NCI-H1092 (cell line): ENCODE measurements around the gene NAAA.
A peak's percentile ranks its signal among the peaks of the same experiment; 100 is the strongest.
"Not testable (repeated sequence)": the region's sequence is repeated elsewhere in the genome, so short reads cannot be mapped to it uniquely, and the experiment has no call there.

ENCODE experiments used
- DNase-seq: peaks from one replicate; lab custom pipeline; 2025; lab: John Stamatoyannopoulos, UW

NAAA gene

DNA sequence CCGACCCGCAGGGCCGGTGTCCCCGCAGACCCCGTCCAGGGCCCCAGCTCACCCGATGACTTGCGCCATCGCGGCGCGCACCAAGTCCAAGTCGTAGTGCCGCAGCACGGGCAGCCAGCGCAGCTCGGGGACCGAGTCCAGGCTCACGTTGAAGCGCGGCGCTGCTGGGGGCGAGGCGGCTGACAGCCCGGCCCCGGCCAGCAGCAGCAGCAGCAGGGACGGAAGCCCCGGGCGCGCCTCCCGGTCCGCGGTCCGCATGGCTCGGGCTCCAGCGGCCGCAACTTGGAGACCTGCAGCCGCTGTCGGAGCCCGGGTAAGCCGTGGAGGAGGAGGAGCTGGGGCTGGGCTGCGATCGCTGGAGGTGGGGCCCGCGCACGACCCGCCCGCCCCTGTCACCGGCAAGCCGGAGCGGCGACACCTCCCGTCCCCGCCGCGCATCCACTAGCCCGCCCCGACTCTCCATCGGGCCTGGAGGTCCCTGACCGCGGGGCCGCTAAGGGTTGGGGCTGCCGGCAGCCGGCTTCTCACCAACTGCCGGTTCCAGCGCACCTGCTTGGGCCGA lies at the start of gene NAAA:
Gene NAAA (minus strand): TSS at position 322 of the 562 bp plus-strand sequence. CDS start 64 bp downstream, at position 258.
- DNase-seq = peak; percentile 36

DNA sequence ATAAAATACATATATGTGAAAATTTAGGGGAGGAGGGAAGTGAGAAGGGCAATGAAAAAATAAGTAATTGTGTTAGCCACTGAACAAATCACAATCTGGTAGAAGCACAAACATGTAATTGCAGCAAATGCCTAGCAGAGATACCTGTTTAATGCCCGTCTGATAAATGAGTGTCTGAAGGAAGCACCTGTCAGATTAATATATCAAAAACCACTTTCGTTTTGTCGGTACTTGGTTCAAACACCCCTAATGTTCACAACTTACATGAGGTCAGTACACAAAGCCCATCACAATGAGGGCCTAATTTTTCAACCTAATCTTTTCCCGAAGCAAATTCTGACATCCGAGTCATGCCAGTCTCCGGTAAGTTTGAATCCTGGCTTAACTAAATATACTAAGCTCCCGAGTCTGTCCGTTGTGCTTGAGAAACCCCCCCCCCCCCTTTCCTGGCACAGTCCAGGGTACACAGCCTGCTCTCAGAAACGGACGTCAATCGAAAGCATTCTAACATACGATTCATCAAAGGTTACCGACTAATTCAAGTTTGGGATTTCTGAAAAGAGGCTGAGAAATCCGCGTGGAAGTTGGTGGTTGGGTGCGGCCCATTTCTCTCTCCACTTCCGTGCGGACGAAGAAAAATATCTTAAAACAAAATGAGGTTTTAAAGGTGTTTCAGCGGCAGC lies 49.2 kb upstream of the NAAA start:
- DNase-seq = no peak

GRCh38 chr4:75985116-75985515 lies 44.3 kb upstream of the NAAA start:
- no peak for DNase-seq

- DNase-seq = no peak
Observed at GRCh38 chr4:75980576-75980975, 39.8 kb upstream of the NAAA start.

GRCh38 chr4:75976177-75976576 lies 35.4 kb upstream of the NAAA start:
- DNase-seq = no peak

- DNase-seq = no peak
Observed at GRCh38 chr4:75973766-75974165, 33.0 kb upstream of the NAAA start.

- DNase-seq = no peak
Observed at GRCh38 chr4:75968084-75968483, 27.3 kb upstream of the NAAA start.

DNA sequence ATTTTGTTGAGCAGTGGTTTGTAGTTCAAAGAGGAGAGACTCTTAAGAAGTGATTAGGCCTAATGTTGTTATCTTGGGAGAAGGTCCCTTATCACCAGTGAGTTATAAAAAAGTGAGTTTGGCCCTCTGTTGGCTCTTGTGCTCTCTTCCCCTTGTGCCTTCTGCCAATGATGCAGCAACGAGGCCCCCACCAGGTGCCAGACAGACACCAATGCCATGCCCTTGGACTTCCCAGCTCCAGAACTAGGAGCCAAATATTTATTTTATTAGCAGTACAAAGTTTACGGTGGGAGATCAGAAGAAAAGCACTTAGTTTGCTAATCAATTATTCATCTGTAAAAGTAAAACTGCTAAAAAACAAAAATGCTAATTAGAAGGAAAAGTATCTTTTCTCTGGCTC lies 22.7 kb upstream of the NAAA start:
- no peak for DNase-seq

GRCh38 chr4:75962072-75962471 lies 21.3 kb upstream of the NAAA start:
- not testable (repeated sequence) for DNase-seq

- DNase-seq = not testable (repeated sequence)
Observed at GRCh38 chr4:75958546-75958945, 17.7 kb upstream of the NAAA start.

DNA sequence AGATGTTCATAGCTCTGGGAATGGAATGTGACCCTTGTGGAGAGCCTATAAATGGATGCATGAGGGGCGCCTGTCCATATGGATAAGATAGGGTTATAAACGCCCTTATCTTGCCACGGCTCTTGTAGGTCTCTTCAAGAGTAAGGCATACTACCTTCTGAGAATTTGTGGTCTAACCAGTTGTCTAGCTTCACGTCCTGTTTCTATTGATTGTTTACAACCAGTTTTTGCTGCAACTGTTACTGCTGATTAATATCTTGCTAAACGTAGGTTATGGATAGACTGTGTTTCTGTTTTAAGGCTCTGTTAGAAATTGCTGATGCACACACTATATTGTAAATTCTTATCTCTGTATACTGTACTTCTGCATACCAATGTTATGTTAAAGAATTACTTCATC lies 14.0 kb upstream of the NAAA start:
- not testable (repeated sequence) for DNase-seq

DNA sequence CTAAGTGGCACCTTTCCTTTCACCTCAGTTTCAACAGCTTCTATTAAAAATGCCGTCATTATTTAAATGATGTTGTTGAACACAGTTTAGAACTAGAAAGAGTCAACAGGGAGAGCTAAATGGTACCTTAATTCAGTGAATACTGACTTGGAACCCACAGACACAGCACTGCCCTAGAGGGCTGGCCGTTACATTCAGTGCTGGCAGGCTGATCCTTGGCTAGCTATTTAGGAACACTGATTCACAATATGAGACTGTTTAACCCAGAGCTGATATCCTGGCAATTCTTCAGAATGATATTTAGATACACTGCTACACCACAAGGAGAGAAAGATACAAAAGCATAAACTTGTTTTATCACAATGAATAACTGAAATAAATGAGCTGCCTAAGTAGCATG lies 12.7 kb upstream of the NAAA start:
- no peak for DNase-seq

- no peak for DNase-seq
Observed at GRCh38 chr4:75950213-75950815, 9.5 kb upstream of the NAAA start.

- no peak for DNase-seq
Observed at GRCh38 chr4:75948822-75949444, 8.1 kb upstream of the NAAA start.

- DNase-seq = no peak
Observed at GRCh38 chr4:75939890-75940691, 722 bp downstream of the NAAA start.

- DNase-seq = no peak
Observed at GRCh38 chr4:75935628-75936027, 5.2 kb downstream of the NAAA start.

GRCh38 chr4:75930152-75930551 lies 10.7 kb downstream of the NAAA start:
- DNase-seq = no peak

DNA sequence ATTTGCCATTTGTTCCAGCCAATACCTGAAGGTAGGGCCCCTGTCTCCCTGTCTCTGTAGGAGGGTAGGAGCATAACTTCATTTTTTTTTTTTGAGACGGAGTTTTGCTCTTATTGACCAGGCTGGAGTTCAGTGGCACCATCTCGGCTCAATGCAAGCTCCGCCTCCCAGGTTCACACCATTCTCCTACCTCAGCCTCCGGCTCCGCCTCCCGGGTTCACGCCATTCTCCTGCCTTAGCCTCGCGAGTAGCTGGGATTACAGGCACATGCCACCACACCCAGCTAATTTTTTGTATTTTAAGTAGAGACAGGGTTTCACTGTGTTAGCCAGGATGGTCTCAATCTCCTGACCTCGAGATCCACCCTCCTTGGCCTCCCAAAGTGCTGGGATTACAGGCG lies 15.9 kb downstream of the NAAA start:
- not testable (repeated sequence) for DNase-seq

DNA sequence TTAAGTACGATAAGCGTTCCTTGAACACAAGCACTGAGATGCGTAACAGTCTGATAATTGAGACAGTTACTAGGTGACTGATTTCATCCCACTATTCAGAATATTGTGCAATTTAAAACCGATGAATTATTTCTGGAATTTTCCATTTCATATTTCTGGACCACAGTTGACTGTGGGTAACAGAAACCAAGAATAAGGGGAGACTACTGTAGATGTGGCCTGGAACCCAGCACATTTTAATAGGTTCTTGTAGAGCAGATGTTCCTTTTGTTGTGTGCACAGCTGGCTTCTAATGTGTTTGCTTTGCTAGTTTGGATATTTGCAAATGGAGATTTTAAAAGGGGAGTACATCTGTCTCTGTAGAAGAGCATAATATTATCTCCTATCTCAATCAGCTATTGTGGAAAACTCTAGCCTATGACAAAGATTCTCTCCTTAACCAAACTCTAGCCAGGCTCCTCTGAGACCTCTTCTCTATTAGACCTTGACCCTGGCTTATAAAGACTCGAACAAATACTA lies 16.4 kb downstream of the NAAA start:
- DNase-seq = peak; percentile 25

DNA sequence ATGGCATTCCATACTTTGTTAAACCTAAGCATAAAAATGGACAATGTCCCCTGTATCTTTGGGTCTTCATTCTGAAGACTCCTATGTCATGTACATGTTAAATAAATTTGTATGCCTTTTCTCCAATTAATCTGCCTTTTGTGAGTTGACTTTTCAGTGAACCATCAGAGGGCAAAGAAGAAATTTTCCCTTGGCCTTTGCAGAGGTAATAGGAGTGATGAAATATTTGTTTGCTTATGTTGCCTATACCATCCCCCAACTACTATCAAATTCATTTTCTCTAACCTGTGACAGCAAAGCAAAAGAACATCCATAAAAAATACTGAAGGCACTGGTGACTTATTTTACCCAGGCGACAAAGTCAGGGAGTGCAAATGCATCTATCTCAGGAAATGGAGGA lies 18.2 kb downstream of the NAAA start:
- no peak for DNase-seq

DNA sequence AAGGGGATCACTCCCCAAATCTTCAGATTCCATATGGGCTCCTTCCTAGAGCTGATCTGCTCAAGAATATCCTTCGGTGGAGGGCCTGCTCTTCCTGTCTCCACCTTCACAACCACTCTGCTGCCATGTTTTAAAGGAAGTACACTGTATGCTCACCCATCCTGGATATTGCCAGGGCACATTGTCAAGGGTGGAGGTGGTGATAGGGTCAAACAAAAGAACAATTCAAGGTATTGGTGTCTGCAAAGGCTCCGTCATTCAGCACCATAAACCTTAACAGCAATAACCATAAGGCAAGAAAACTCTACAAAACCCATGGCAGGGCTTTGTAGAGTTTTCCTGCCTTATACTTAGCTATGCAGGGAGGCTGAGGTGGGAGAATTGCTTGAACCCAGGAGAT lies 18.9 kb downstream of the NAAA start:
- no peak for DNase-seq

DNA sequence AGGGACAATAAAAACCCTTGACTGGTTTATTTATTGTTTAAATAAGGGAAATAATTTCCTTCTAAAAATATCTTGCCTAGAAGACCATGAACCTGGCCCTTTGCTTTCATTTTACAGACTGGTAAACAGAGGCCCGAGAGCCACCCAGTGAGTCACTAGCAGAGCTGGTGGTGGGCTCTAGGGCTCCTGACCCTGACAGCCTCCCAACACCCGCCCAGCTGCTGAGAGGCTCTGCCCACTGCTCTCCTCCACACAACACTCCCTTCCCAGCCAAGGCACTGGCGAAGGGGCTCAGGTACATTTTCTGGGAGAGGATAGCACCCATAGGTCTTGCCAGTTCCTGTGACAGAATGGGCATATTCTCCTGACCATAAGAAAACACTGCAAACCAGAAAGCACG lies 20.5 kb downstream of the NAAA start:
- no peak for DNase-seq
